WTC11 (cell line): Measurements from ENCODE around the gene KCNMA1. TPM values are rescaled to one million over a fixed set of nuclear protein-coding genes. Genes with fewer than 3 reads are reported as not detected.

Experiments used
- ATAC-seq: fragments of 200-7000 bp; cut with Tn5 transposase; 2 replicates; pipeline ENCODE4 v1.10.0; 2021; ENCODE audit warnings: mild to moderate bottlenecking, moderate library complexity
- CTCF ChIA-PET: fragments of 300-600 bp; sonication (Branson Sonifier 250); formaldehyde crosslinking; loops from one replicate; lab custom pipeline; 2021; ENCODE audit warnings: antibody characterized with exemption; lab: Charles Lee
- POLR2A ChIA-PET: fragments of 350-600 bp; sonication (Branson Sonifier 250); formaldehyde crosslinking; loops from one replicate; lab custom pipeline; 2021; ENCODE audit warnings: antibody characterized with exemption; lab: Charles Lee
- DNase-seq: peaks from one replicate; pipeline ENCODE4 v3.0.0; 2021; ENCODE audit warnings: low spot score
- H3K27ac Mint-ChIP-seq: 2 replicates; pipeline ENCODE4 v1.8.0; 2021; ENCODE audit warnings: mixed read lengths
- H3K27me3 Mint-ChIP-seq: 2 replicates; pipeline ENCODE4 v1.8.0; 2021; ENCODE audit warnings: low read depth, mild to moderate bottlenecking, moderate library complexity, mixed read lengths
- H3K36me3 Mint-ChIP-seq: 2 replicates; pipeline ENCODE4 v1.8.0; 2021; ENCODE audit warnings: mixed read lengths
- H3K4me1 Mint-ChIP-seq: 2 replicates; pipeline ENCODE4 v1.8.0; 2022; ENCODE audit warnings: mixed read lengths
- H3K4me3 Mint-ChIP-seq: 2 replicates; pipeline ENCODE4 v1.8.0; 2021; ENCODE audit warnings: mild to moderate bottlenecking, moderate library complexity, mixed read lengths
- H3K9me3 Mint-ChIP-seq: 2 replicates; pipeline ENCODE4 v1.8.0; 2021; ENCODE audit warnings: mixed read lengths
- ATF1 ChIP-seq: sonication (generic); formaldehyde crosslinking; IDR thresholded peaks from 2 replicates; pipeline ENCODE4 v1.8.1; 2023; ENCODE audit warnings: mild to moderate bottlenecking, moderate library complexity, missing genetic modification reagents
- EMX1 ChIP-seq: fragments of 250-450 bp; sonication (Bioruptor Pico); IDR thresholded peaks from 2 replicates; pipeline ENCODE4 v1.8.0; 2021; ENCODE audit warnings: mild to moderate bottlenecking
- GABPB1 ChIP-seq: sonication (generic); formaldehyde crosslinking; IDR thresholded peaks from 2 replicates; pipeline ENCODE4 v1.8.1; 2023; ENCODE audit warnings: mild to moderate bottlenecking, missing genetic modification reagents
- IRF2 ChIP-seq: sonication (generic); formaldehyde crosslinking; IDR thresholded peaks from 2 replicates; pipeline ENCODE4 v1.8.0; 2022; ENCODE audit warnings: low read depth, missing genetic modification reagents, borderline replicate concordance
- KAT7 ChIP-seq: sonication (generic); formaldehyde crosslinking; IDR thresholded peaks from 2 replicates; pipeline ENCODE4 v1.8.1; 2023; ENCODE audit warnings: missing genetic modification reagents, mild to moderate bottlenecking, borderline replicate concordance
- MXD4 ChIP-seq: fragments of 250-450 bp; sonication (Bioruptor Pico); IDR thresholded peaks from 2 replicates; pipeline ENCODE4 v1.8.0; 2021; ENCODE audit warnings: mild to moderate bottlenecking, moderate library complexity, borderline replicate concordance
- NFYB ChIP-seq: sonication (generic); formaldehyde crosslinking; conservative IDR thresholded peaks from 2 replicates; pipeline ENCODE4 v1.8.0; 2022; ENCODE audit warnings: low read depth, missing genetic modification reagents
- NR2C2 ChIP-seq: sonication (generic); formaldehyde crosslinking; IDR thresholded peaks from 2 replicates; pipeline ENCODE4 v1.8.0; 2022; ENCODE audit warnings: mild to moderate bottlenecking, missing genetic modification reagents
- NR3C1 ChIP-seq: sonication (generic); formaldehyde crosslinking; conservative IDR thresholded peaks from 2 replicates; pipeline ENCODE4 v1.8.1; 2023; ENCODE audit warnings: low read depth, mild to moderate bottlenecking, missing genetic modification reagents
- PRRX2 ChIP-seq: fragments of 250-450 bp; sonication (Bioruptor Pico); IDR thresholded peaks from 2 replicates; pipeline ENCODE4 v1.8.0; 2021; ENCODE audit warnings: mild to moderate bottlenecking
- SMAD3 ChIP-seq: sonication (generic); formaldehyde crosslinking; IDR thresholded peaks from 2 replicates; pipeline ENCODE4 v1.8.0; 2022; ENCODE audit warnings: missing genetic modification reagents, mild to moderate bottlenecking, borderline replicate concordance
- SOX15 ChIP-seq: fragments of 250-450 bp; sonication (Bioruptor Pico); IDR thresholded peaks from 2 replicates; pipeline ENCODE4 v1.9.0; 2021; ENCODE audit warnings: mild to moderate bottlenecking
- TEAD4 ChIP-seq: sonication (generic); formaldehyde crosslinking; IDR thresholded peaks from 2 replicates; pipeline ENCODE4 v1.8.0; 2022; ENCODE audit warnings: mild to moderate bottlenecking, missing genetic modification reagents
- ZNF219 ChIP-seq: sonication (generic); formaldehyde crosslinking; IDR thresholded peaks from 2 replicates; pipeline ENCODE4 v1.8.0; 2023; ENCODE audit warnings: missing genetic modification reagents, mild to moderate bottlenecking, borderline replicate concordance
- ZNF232 ChIP-seq: sonication (generic); formaldehyde crosslinking; IDR thresholded peaks from 2 replicates; pipeline ENCODE4 v1.8.0; 2022; ENCODE audit warnings: mild to moderate bottlenecking, missing genetic modification reagents
- ZNF396 ChIP-seq: fragments of 250-450 bp; sonication (Bioruptor Pico); IDR thresholded peaks from 2 replicates; pipeline ENCODE4 v1.8.0; 2021; ENCODE audit warnings: mild to moderate bottlenecking, moderate library complexity, borderline replicate concordance
- ZNF671 ChIP-seq: fragments of 250-450 bp; sonication (Bioruptor Pico); IDR thresholded peaks from 2 replicates; pipeline ENCODE4 v1.8.0; 2021; ENCODE audit warnings: mild to moderate bottlenecking
- total RNA-seq: library from RNA; stranded (reverse); gene quantifications from 3 replicates; pipeline ENCODE4 v1.2.3, GENCODE V29; 2021
- TF ChIP-seq, protein P1 (sequence below): sonication (generic); formaldehyde crosslinking; IDR thresholded peaks from 2 replicates; pipeline ENCODE4 v1.8.0; 2022; ENCODE audit warnings: mild to moderate bottlenecking, missing genetic modification reagents
- TF ChIP-seq, protein P2 (sequence below): fragments of 250-450 bp; sonication (Bioruptor Pico); IDR thresholded peaks from 2 replicates; pipeline ENCODE4 v1.9.0; 2021; ENCODE audit warnings: mild to moderate bottlenecking
- TF ChIP-seq, protein P3 (sequence below): sonication (generic); formaldehyde crosslinking; IDR thresholded peaks from 2 replicates; pipeline ENCODE4 v1.8.0; 2022; ENCODE audit warnings: mild to moderate bottlenecking, missing genetic modification reagents
- TF ChIP-seq, protein P4 (sequence below): sonication (generic); formaldehyde crosslinking; IDR thresholded peaks from 2 replicates; pipeline ENCODE4 v1.8.0; 2022; ENCODE audit warnings: missing genetic modification reagents
- TF ChIP-seq, protein P5 (sequence below): fragments of 250-450 bp; sonication (Bioruptor Pico); IDR thresholded peaks from 2 replicates; pipeline ENCODE4 v1.9.0; 2021; ENCODE audit warnings: moderate library complexity, mild to moderate bottlenecking, inconsistent platforms, borderline replicate concordance
- TF ChIP-seq, protein P6 (sequence below): sonication (generic); formaldehyde crosslinking; IDR thresholded peaks from 2 replicates; pipeline ENCODE4 v1.8.1; 2023; ENCODE audit warnings: mild to moderate bottlenecking, missing genetic modification reagents, borderline replicate concordance
- TF ChIP-seq, protein P7 (sequence below): sonication (generic); formaldehyde crosslinking; IDR thresholded peaks from 2 replicates; pipeline ENCODE4 v1.8.1; 2023; ENCODE audit warnings: mild to moderate bottlenecking, moderate library complexity, missing genetic modification reagents

Gene KCNMA1
- total RNA-seq, 1 experiment from 2014 or later: 7.3 TPM

DNA sequence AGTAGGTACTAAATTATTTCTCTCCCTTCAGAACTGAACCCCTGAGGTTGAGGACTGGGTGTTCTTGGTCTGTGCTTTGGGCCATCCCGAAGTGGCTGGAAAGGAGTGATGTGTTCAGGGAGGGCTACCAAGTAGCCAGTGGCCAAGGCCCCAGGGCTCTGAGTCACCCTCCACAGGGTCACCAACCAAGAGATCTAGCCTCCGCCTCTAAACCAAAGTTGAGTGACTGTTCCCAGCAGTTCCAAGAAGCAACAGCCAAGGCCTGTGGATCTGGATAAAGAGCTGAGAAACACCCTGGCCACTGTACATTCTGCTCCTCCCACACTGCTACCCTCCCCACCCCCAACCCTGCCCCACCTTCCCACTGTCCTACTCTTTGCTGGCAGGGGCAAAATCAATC is 35.5 kb upstream of the KCNMA1 start:
- ATAC-seq (no peak), DNase-seq (no peak)
- Mint-ChIP-seq H3K4me3 (no peak overlapping the region), H3K27ac (no peak overlapping the region), H3K27me3 (peaks cover 6% of the 10 kb centered on the region), H3K36me3 (no peaks in the 10 kb centered on the region)
- POLR2A ChIA-PET: no interaction called here
- CTCF ChIA-PET: no interaction called here
- TF ChIP-seq ZNF232 (CRISPR knock-in tag): no peak
- no peak for TF ChIP-seq SMAD3
- TF ChIP-seq ZNF671: no peak
- TF ChIP-seq, protein P1, sequence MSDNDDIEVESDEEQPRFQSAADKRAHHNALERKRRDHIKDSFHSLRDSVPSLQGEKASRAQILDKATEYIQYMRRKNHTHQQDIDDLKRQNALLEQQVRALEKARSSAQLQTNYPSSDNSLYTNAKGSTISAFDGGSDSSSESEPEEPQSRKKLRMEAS (CRISPR knock-in tag): no peak
- no peak for TF ChIP-seq SOX15 (CRISPR knock-in tag)
- no peak for TF ChIP-seq PRRX2 (CRISPR knock-in tag)
- TF ChIP-seq, protein P2, sequence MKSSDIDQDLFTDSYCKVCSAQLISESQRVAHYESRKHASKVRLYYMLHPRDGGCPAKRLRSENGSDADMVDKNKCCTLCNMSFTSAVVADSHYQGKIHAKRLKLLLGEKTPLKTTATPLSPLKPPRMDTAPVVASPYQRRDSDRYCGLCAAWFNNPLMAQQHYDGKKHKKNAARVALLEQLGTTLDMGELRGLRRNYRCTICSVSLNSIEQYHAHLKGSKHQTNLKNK (CRISPR knock-in tag): no peak
- no peak for TF ChIP-seq NFYB (CRISPR knock-in tag)
- TF ChIP-seq NR2C2 (CRISPR knock-in tag): no peak
- no peak for TF ChIP-seq NR3C1
- TF ChIP-seq IRF2: no peak
- TF ChIP-seq KAT7 (CRISPR knock-in tag): no peak
- no peak for TF ChIP-seq ATF1 (CRISPR knock-in tag)
- TF ChIP-seq, protein P3, sequence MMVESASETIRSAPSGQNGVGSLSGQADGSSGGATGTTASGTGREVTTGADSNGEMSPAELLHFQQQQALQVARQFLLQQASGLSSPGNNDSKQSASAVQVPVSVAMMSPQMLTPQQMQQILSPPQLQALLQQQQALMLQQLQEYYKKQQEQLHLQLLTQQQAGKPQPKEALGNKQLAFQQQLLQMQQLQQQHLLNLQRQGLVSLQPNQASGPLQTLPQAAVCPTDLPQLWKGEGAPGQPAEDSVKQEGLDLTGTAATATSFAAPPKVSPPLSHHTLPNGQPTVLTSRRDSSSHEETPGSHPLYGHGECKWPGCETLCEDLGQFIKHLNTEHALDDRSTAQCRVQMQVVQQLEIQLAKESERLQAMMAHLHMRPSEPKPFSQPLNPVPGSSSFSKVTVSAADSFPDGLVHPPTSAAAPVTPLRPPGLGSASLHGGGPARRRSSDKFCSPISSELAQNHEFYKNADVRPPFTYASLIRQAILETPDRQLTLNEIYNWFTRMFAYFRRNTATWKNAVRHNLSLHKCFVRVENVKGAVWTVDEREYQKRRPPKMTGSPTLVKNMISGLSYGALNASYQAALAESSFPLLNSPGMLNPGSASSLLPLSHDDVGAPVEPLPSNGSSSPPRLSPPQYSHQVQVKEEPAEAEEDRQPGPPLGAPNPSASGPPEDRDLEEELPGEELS (CRISPR knock-in tag): no peak
- TF ChIP-seq, all 79 proteins: peak for 0
- H3K4me1 Mint-ChIP-seq: peaks cover 16% of the 10 kb centered on the region
- H3K9me3 Mint-ChIP-seq: peaks cover 6% of the 10 kb centered on the region

DNA sequence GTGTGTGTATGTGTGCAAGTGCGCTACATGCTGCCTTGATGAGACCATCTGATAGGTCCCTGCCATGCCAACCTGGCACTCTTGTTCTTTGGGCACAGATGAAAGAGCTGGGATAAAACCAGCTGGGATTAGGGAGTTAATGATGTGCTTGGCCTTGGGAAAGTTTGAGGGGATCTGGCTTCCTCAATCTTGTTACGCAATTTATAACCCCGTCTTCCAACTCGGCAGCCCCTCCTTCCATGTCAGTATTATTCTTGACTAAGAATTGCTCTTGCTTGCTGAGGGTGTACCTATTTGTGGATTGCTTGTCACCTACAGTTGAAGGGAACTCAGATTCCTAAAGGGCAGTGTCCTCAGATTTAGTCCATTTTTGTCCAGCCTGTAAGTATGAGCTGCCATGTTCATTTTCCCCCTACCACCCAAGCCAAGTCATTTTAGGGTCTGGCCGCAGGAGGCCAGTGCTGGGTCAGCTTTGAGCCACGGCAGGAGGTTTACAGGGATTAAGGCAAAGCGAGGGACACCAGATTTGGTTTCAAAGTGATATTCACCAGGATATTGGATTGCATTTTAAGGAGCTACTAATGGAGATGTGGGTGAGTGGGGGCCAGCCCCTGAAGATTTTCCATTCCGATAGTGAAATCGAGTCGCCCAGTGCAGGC is 34.1 kb upstream of the KCNMA1 start:
- Mint-ChIP-seq H3K4me3 (no peak overlapping the region), H3K4me1 (peaks cover 16% of the 10 kb centered on the region), H3K36me3 (no peaks in the 10 kb centered on the region), H3K27ac (no peak overlapping the region), H3K9me3 (peaks cover 6% of the 10 kb centered on the region), H3K27me3 (peaks cover 6% of the 10 kb centered on the region)
- ChIA-PET POLR2A (no interaction called here), CTCF (interaction anchor here (1.8 kb wide), 1 partner anchor 40 kb away, joined by 17 read pairs; no protein-coding TSS in a partner anchor)
- ATAC-seq (no peak), DNase-seq (no peak)
- TF ChIP-seq ZNF396 (CRISPR knock-in tag): no peak
- no peak for TF ChIP-seq MXD4 (CRISPR knock-in tag)
- no peak for TF ChIP-seq ATF1 (CRISPR knock-in tag)
- TF ChIP-seq TEAD4 (CRISPR knock-in tag): no peak
- TF ChIP-seq ZNF219 (CRISPR knock-in tag): no peak
- TF ChIP-seq, protein P4, sequence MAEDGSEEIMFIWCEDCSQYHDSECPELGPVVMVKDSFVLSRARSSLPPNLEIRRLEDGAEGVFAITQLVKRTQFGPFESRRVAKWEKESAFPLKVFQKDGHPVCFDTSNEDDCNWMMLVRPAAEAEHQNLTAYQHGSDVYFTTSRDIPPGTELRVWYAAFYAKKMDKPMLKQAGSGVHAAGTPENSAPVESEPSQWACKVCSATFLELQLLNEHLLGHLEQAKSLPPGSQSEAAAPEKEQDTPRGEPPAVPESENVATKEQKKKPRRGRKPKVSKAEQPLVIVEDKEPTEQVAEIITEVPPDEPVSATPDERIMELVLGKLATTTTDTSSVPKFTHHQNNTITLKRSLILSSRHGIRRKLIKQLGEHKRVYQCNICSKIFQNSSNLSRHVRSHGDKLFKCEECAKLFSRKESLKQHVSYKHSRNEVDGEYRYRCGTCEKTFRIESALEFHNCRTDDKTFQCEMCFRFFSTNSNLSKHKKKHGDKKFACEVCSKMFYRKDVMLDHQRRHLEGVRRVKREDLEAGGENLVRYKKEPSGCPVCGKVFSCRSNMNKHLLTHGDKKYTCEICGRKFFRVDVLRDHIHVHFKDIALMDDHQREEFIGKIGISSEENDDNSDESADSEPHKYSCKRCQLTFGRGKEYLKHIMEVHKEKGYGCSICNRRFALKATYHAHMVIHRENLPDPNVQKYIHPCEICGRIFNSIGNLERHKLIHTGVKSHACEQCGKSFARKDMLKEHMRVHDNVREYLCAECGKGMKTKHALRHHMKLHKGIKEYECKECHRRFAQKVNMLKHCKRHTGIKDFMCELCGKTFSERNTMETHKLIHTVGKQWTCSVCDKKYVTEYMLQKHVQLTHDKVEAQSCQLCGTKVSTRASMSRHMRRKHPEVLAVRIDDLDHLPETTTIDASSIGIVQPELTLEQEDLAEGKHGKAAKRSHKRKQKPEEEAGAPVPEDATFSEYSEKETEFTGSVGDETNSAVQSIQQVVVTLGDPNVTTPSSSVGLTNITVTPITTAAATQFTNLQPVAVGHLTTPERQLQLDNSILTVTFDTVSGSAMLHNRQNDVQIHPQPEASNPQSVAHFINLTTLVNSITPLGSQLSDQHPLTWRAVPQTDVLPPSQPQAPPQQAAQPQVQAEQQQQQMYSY (CRISPR knock-in tag): no peak
- TF ChIP-seq, protein P5, sequence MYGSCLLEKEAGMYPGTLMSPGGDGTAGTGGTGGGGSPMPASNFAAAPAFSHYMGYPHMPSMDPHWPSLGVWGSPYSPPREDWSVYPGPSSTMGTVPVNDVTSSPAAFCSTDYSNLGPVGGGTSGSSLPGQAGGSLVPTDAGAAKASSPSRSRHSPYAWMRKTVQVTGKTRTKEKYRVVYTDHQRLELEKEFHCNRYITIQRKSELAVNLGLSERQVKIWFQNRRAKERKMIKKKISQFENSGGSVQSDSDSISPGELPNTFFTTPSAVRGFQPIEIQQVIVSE (CRISPR knock-in tag): no peak
- TF ChIP-seq, protein P6, sequence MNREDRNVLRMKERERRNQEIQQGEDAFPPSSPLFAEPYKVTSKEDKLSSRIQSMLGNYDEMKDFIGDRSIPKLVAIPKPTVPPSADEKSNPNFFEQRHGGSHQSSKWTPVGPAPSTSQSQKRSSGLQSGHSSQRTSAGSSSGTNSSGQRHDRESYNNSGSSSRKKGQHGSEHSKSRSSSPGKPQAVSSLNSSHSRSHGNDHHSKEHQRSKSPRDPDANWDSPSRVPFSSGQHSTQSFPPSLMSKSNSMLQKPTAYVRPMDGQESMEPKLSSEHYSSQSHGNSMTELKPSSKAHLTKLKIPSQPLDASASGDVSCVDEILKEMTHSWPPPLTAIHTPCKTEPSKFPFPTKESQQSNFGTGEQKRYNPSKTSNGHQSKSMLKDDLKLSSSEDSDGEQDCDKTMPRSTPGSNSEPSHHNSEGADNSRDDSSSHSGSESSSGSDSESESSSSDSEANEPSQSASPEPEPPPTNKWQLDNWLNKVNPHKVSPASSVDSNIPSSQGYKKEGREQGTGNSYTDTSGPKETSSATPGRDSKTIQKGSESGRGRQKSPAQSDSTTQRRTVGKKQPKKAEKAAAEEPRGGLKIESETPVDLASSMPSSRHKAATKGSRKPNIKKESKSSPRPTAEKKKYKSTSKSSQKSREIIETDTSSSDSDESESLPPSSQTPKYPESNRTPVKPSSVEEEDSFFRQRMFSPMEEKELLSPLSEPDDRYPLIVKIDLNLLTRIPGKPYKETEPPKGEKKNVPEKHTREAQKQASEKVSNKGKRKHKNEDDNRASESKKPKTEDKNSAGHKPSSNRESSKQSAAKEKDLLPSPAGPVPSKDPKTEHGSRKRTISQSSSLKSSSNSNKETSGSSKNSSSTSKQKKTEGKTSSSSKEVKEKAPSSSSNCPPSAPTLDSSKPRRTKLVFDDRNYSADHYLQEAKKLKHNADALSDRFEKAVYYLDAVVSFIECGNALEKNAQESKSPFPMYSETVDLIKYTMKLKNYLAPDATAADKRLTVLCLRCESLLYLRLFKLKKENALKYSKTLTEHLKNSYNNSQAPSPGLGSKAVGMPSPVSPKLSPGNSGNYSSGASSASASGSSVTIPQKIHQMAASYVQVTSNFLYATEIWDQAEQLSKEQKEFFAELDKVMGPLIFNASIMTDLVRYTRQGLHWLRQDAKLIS (CRISPR knock-in tag): no peak
- TF ChIP-seq EMX1: no peak
- TF ChIP-seq GABPB1 (CRISPR knock-in tag): no peak
- TF ChIP-seq, protein P7, sequence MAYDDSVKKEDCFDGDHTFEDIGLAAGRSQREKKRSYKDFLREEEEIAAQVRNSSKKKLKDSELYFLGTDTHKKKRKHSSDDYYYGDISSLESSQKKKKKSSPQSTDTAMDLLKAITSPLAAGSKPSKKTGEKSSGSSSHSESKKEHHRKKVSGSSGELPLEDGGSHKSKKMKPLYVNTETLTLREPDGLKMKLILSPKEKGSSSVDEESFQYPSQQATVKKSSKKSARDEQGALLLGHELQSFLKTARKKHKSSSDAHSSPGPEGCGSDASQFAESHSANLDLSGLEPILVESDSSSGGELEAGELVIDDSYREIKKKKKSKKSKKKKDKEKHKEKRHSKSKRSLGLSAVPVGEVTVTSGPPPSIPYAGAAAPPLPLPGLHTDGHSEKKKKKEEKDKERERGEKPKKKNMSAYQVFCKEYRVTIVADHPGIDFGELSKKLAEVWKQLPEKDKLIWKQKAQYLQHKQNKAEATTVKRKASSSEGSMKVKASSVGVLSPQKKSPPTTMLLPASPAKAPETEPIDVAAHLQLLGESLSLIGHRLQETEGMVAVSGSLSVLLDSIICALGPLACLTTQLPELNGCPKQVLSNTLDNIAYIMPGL (CRISPR knock-in tag): no peak
